GM19452 (cell line): ENCODE measurements around the gene FAAP100.
A peak's percentile ranks its signal among the peaks of the same experiment; 100 is the strongest.

Source experiments
- ATAC-seq: cut with Tn5 transposase; IDR thresholded peaks from one replicate; pipeline ENCODE4 v1.9.1; 2021; ENCODE audit not compliant: unreplicated experiment

The FAAP100 gene

GRCh38 chr17:81513753-81514488, 38.2 kb downstream of the FAAP100 start:
- ATAC-seq, result no peak

- ATAC-seq, result peak; percentile 4
Measured at GRCh38 chr17:81513372-81513752, 38.8 kb downstream of the FAAP100 start.

- peak; percentile 38 for ATAC-seq
Measured at GRCh38 chr17:81512562-81513371, 39.4 kb downstream of the FAAP100 start, which contains the start of gene ACTG1. Gene ACTG1, minus strand, starts transcription at chr17:81512799. Its CDS starts 445 bp downstream, at chr17:81512354.

- ATAC-seq, result peak; percentile 4
Measured at GRCh38 chr17:81511804-81512561, 40.2 kb downstream of the FAAP100 start.

- no peak for ATAC-seq
Measured at GRCh38 chr17:81511554-81511803, 40.7 kb downstream of the FAAP100 start.

- no peak for ATAC-seq
Measured at GRCh38 chr17:81510785-81511553, 41.2 kb downstream of the FAAP100 start.

- no peak for ATAC-seq
Measured at GRCh38 chr17:81509972-81510784, 42.0 kb downstream of the FAAP100 start.

- no peak for ATAC-seq
Measured at GRCh38 chr17:81509207-81509971, 42.8 kb downstream of the FAAP100 start.

- no peak for ATAC-seq
Measured at GRCh38 chr17:81508639-81509206, 43.4 kb downstream of the FAAP100 start.

GRCh38 chr17:81503619-81504018, 48.5 kb downstream of the FAAP100 start:
- no peak for ATAC-seq

- ATAC-seq, result no peak
Measured at GRCh38 chr17:81502471-81503017, 49.6 kb downstream of the FAAP100 start.

GRCh38 chr17:81500047-81500446, 52.1 kb downstream of the FAAP100 start:
- no peak for ATAC-seq

- no peak for ATAC-seq
Measured at GRCh38 chr17:81499601-81499970, 52.6 kb downstream of the FAAP100 start.

GRCh38 chr17:81498953-81499600, 53.1 kb downstream of the FAAP100 start:
- no peak for ATAC-seq

GRCh38 chr17:81494626-81495377, 57.4 kb downstream of the FAAP100 start:
- no peak for ATAC-seq

GRCh38 chr17:81493198-81494038, 58.7 kb downstream of the FAAP100 start:
- no peak for ATAC-seq

- no peak for ATAC-seq
Measured at GRCh38 chr17:81492706-81493105, 59.4 kb downstream of the FAAP100 start.
